GM12878 (cell line): ENCODE data around the gene OR4K14. TPM values are rescaled to one million over a fixed set of nuclear protein-coding genes. Genes with fewer than 3 reads are reported as not detected.

Experiments
- ATAC-seq: fragments of 200-7000 bp; cut with Tn5 transposase; 3 replicates; pipeline ENCODE4 v1.9.1; 2020; ENCODE audit warnings: mild to moderate bottlenecking, moderate library complexity
- BruUV-seq: library from RNA; stranded (reverse); fragments of 400-500 nt; replicated peaks from 2 replicates; lab custom pipeline; 2021; lab: Mats Ljungman, UMichigan
- CTCF ChIA-PET: fragments of 300-600 bp; sonication (Branson Sonifier 250); formaldehyde crosslinking; extraction: SDS; loops from one replicate; lab custom pipeline; 2021; ENCODE audit warnings: inconsistent platforms; lab: Yijun Ruan, JAX
- POLR2A ChIA-PET: fragments of 350-600 bp; formaldehyde crosslinking; extraction: SDS; loops from one replicate; lab custom pipeline; 2021; ENCODE audit warnings: inconsistent platforms; lab: Charles Lee
- RAD21 ChIA-PET: fragments of 300-600 bp; sonication (Branson Sonifier 250); formaldehyde crosslinking; loops from one replicate; lab custom pipeline; 2023; ENCODE audit warnings: antibody characterized with exemption; ENCODE audit not compliant: unreplicated experiment; lab: Charles Lee
- SMC1A ChIA-PET: fragments of 300-600 bp; sonication (Branson Sonifier 250); formaldehyde crosslinking; loops from one replicate; lab custom pipeline; 2023; ENCODE audit not compliant: unreplicated experiment, uncharacterized antibody; lab: Charles Lee
- DNase-seq: peaks from one replicate; pipeline ENCODE4 v3.0.0-alpha.2; 2011; ENCODE audit warnings: low read depth, low spot score
- FAIRE-seq: peaks from 3 replicates; lab custom pipeline; 2011; peaks lifted over from hg19 to GRCh38; lab: Jason Lieb, UNC
- H2AFZ ChIP-seq: 2 replicates; pipeline ENCODE4 v1.6.0; 2011; ENCODE audit warnings: low read depth, low read length, control low read depth; ENCODE audit not compliant: control insufficient read depth
- H3K27ac ChIP-seq: 2 replicates; pipeline ENCODE4 v1.5.1; 2011; ENCODE audit warnings: control low read depth; ENCODE audit not compliant: control insufficient read depth, insufficient read depth
- H3K27me3 ChIP-seq, 2 experiments: replicated peaks in 1 of 2; 2 replicates each; pipeline versions ENCODE4 v1.6.0 to v1.6.1; 2011; ENCODE audit warnings: low read length in 1 of 2; ENCODE audit not compliant: control insufficient read depth in 2 of 2, insufficient read depth in 2 of 2
- H3K36me3 ChIP-seq, 2 experiments: 2 replicates each; pipeline ENCODE4 v1.5.1; 2011; ENCODE audit warnings: low read length in 1 of 2; ENCODE audit not compliant: control insufficient read depth in 2 of 2, insufficient read depth in 2 of 2
- H3K4me1 ChIP-seq: 2 replicates; pipeline ENCODE4 v1.6.1; 2011; ENCODE audit warnings: mild to moderate bottlenecking, low read length, moderate library complexity, mixed read lengths; ENCODE audit not compliant: control insufficient read depth, insufficient read depth
- H3K4me2 ChIP-seq: 2 replicates; pipeline ENCODE4 v1.6.0; 2011; ENCODE audit warnings: control low read depth; ENCODE audit not compliant: control insufficient read depth, insufficient read depth
- H3K4me3 ChIP-seq: fragments of 200-600 bp; sonication (generic); 2 replicates; pipeline ENCODE4 v1.5.1; 2016
- H3K79me2 ChIP-seq: 2 replicates; pipeline ENCODE4 v1.6.0; 2011; ENCODE audit warnings: low read length; ENCODE audit not compliant: control insufficient read depth, insufficient read depth
- H3K9ac ChIP-seq: 2 replicates; pipeline ENCODE4 v1.8.0; 2011; ENCODE audit warnings: low read length, control low read depth, mixed read lengths; ENCODE audit not compliant: control insufficient read depth, insufficient read depth
- H3K9me3 ChIP-seq: replicated peaks from 3 replicates; pipeline ENCODE4 v1.5.1; 2011; ENCODE audit warnings: mild to moderate bottlenecking, low read length; ENCODE audit not compliant: control insufficient read depth, insufficient read depth
- H4K20me1 ChIP-seq: 2 replicates; pipeline ENCODE4 v1.6.0; 2011; ENCODE audit not compliant: control insufficient read depth, insufficient read depth
- BACH1 ChIP-seq: fragments of 450-650 bp; IDR thresholded peaks from 2 replicates; pipeline ENCODE4 v1.6.1; 2017; ENCODE audit warnings: mild to moderate bottlenecking, borderline replicate concordance
- HDAC6 ChIP-seq: fragments of 200-600 bp; sonication (generic); IDR thresholded peaks from one replicate; pipeline ENCODE4 v1.8.0; 2017; ENCODE audit warnings: antibody characterized with exemption; ENCODE audit not compliant: unreplicated experiment
- HDGF ChIP-seq: fragments of 450-650 bp; IDR thresholded peaks from 2 replicates; pipeline ENCODE4 v1.6.1; 2016; ENCODE audit warnings: antibody characterized with exemption
- IKZF1 ChIP-seq: fragments of 450-650 bp; conservative IDR thresholded peaks from 2 replicates; pipeline ENCODE4 v1.6.1; 2017; ENCODE audit warnings: antibody characterized with exemption, mild to moderate bottlenecking
- IKZF2 ChIP-seq, 2 experiments: fragments of 450-650 bp; IDR thresholded peaks; 2 replicates each; pipeline ENCODE4 v1.6.1; 2017; ENCODE audit warnings: mild to moderate bottlenecking in 2 of 2, moderate library complexity in 2 of 2
- KDM1A ChIP-seq: fragments of 200-600 bp; sonication (generic); IDR thresholded peaks from 2 replicates; pipeline ENCODE4 v1.6.1; 2016; ENCODE audit warnings: borderline replicate concordance
- KLF5 ChIP-seq: fragments of 450-650 bp; IDR thresholded peaks from 2 replicates; pipeline ENCODE4 v1.6.1; 2014; ENCODE audit warnings: mild to moderate bottlenecking; ENCODE audit not compliant: partially characterized antibody
- NFXL1 ChIP-seq: fragments of 450-650 bp; IDR thresholded peaks from 2 replicates; pipeline ENCODE4 v1.6.1; 2017; ENCODE audit warnings: antibody characterized with exemption, mild to moderate bottlenecking, borderline replicate concordance
- PBX3 ChIP-seq: IDR thresholded peaks from 2 replicates; pipeline ENCODE4 v1.6.1; 2011; ENCODE audit warnings: mild to moderate bottlenecking, low read depth, low read length, moderate library complexity; ENCODE audit not compliant: insufficient replicate concordance
- POLR2A ChIP-seq: IDR thresholded peaks from 2 replicates; pipeline ENCODE4 v1.6.1; 2011; ENCODE audit warnings: low read depth, mild to moderate bottlenecking, low read length
- STAT1 ChIP-seq: fragments of 450-650 bp; conservative IDR thresholded peaks from 2 replicates; pipeline ENCODE4 v1.6.1; 2014; ENCODE audit warnings: antibody characterized with exemption, mild to moderate bottlenecking
- TARDBP ChIP-seq: IDR thresholded peaks from 2 replicates; pipeline ENCODE4 v1.6.1; 2016; ENCODE audit warnings: borderline replicate concordance
- WRNIP1 ChIP-seq: IDR thresholded peaks from 2 replicates; pipeline ENCODE4 v1.6.1; 2011; ENCODE audit warnings: low read depth, low read length, improper control_type of control experiment, borderline replicate concordance
- ZNF384 ChIP-seq: IDR thresholded peaks from 2 replicates; pipeline ENCODE4 v1.6.1; 2012; ENCODE audit warnings: low read depth, mild to moderate bottlenecking, low read length, improper control_type of control experiment, borderline replicate concordance
- WGBS: methylation state at CpG from one replicate; pipeline ENCODE4 v1.1.6; 2016; ENCODE audit warnings: low lambda C conversion rate; ENCODE audit not compliant: insufficient replicate concordance, insufficient coverage; ENCODE audit errors: missing lambda C conversion rate; 5-methylcytosine and 5-hydroxymethylcytosine counted together
- in situ Hi-C: fragments of 300-500 bp; cut with MboI; formaldehyde crosslinking; loops from 9 replicates; pipeline ENCODE4 v1.14.3; 2018; ENCODE audit warnings: mixed read lengths
- intact Hi-C: fragments of 100-400 bp; cut with micrococcal nuclease; formaldehyde crosslinking; loops from one replicate; pipeline ENCODE4 v1.14.2; 2022; ENCODE audit not compliant: unreplicated experiment
- polyA plus RNA-seq, 11 experiments: library from polyadenylated mRNA; depleted of rRNA in 4 of 11; unstranded in 6 of 11; stranded (reverse) in 5 of 11; fragments of >200 nt; fragmentation: Nextera tagmentation in 4 of 11; fragmentation: Illumina TruSeq in 1 of 11; extraction: Ambion mirVana in 4 of 11; extraction: Trizol in 1 of 11; gene quantifications; 1 replicate in 1 of 11; 2 replicates in 10 of 11; pipeline versions ENCODE4 v1.2.1 to v1.2.3, GENCODE V29; 2011 to 2016; ENCODE audit warnings: inconsistent platforms in 2 of 11, missing spikeins in 2 of 11, low read depth in 1 of 11
- total RNA-seq, 4 experiments: library from RNA; depleted of rRNA in 3 of 4; stranded (reverse); fragments of >200 nt in 3 of 4; fragmentation: Illumina TruSeq in 1 of 4; extraction: Trizol in 1 of 4; gene quantifications; 2 replicates each; pipeline versions ENCODE4 v1.2.1 to v1.2.3, GENCODE V29; 2013 to 2021
- TF ChIP-seq, protein P1 (sequence below): fragments of 450-650 bp; IDR thresholded peaks from 2 replicates; pipeline ENCODE4 v1.6.1; 2017; ENCODE audit warnings: mild to moderate bottlenecking

Gene OR4K14
- total and polyA plus RNA-seq, 10 of the 15 experiments (the other 5 are each of a cell fraction or from before 2014, with no cell fraction given): not detected

DNA sequence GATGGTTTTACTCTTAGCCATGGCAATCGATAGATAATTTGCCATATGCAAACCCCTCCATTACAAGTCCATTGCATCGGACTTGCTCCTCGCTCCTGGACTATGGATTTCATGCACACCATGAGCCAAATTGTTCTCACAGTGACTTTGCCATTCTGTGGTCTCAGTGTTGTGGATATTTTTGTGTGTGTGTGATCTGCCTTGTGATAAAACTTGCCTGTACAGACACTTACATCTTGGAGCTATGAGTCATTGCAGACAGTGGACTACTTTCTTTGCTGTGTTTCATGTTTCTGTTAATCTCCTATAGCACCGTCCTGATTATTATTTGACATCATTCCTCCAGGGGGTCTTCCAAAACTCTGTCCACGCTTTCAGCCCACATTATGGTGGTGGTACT, 25.1 kb upstream of the OR4K14 start:
- intact Hi-C loops: no loop called here

DNA sequence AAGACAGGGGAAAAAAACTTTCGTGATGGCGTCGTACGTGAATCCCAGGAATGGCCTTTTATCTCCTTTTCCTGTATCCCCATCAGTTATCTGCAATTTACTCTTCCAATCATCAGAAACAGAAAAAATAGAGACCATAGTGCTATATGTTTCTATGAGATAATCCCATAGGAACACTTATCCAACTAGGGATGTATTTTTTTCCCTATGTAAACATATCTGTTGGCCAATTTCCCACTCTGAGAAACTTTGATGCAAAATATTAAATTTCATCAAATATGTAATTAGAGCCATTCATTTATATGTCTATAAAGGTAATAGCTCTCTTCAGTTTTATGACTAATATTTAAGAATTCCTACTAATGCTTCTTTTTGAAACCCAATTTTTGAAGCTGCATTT, 16.8 kb upstream of the OR4K14 start, which contains the start of gene OR4K13:
OR4K13 (minus strand) TSS at position 101 of the 400 bp plus-strand sequence. CDS start 1,280 bp downstream, outside the sequence.
- H3K9me3 ChIP-seq: no peaks in the 10 kb centered on the region
- H3K9ac ChIP-seq: no peak within 1 kb of the TSS
- SMC1A ChIA-PET: no interaction called here
- H3K4me3 ChIP-seq: no peak within 1 kb of the TSS
- no peaks in the 10 kb centered on the region for H3K4me1 ChIP-seq
- no TSS peak for BruUV-seq
- FAIRE-seq (no peak), DNase-seq (no peak), ATAC-seq (no peak)
- H3K27ac ChIP-seq: no peak within 1 kb of the TSS
- TF ChIP-seq TARDBP (no peak), PBX3 (no peak), IKZF2 (IDR thresholded peaks at IDR 0.05) (no peak), ZNF384 (no peak), NFXL1 (no peak), BACH1 (no peak), HDGF (no peak), STAT1 (no peak), KDM1A (no peak), WRNIP1 (no peak), POLR2A (no peak)
- TF ChIP-seq, protein P1, sequence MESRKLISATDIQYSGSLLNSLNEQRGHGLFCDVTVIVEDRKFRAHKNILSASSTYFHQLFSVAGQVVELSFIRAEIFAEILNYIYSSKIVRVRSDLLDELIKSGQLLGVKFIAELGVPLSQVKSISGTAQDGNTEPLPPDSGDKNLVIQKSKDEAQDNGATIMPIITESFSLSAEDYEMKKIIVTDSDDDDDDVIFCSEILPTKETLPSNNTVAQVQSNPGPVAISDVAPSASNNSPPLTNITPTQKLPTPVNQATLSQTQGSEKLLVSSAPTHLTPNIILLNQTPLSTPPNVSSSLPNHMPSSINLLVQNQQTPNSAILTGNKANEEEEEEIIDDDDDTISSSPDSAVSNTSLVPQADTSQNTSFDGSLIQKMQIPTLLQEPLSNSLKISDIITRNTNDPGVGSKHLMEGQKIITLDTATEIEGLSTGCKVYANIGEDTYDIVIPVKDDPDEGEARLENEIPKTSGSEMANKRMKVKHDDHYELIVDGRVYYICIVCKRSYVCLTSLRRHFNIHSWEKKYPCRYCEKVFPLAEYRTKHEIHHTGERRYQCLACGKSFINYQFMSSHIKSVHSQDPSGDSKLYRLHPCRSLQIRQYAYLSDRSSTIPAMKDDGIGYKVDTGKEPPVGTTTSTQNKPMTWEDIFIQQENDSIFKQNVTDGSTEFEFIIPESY: no peak
- H3K27me3 ChIP-seq: no peaks in the 10 kb centered on the region
- POLR2A ChIA-PET: no interaction called here
- no peaks in the 10 kb centered on the region for H3K36me3 ChIP-seq
- CTCF ChIA-PET: no interaction called here
- H4K20me1 ChIP-seq: no peaks in the 10 kb centered on the region
- intact Hi-C loops: no loop called here
- RAD21 ChIA-PET: no interaction called here
- WGBS: 91% methylated on average over 4 of the region's 4 CpGs
- no peak within 1 kb of the TSS for H2AFZ ChIP-seq
- no peak within 1 kb of the TSS for H3K4me2 ChIP-seq
- in situ Hi-C loops: no loop called here
- no peaks in the 10 kb centered on the region for H3K79me2 ChIP-seq

More for the DNA sequence above, 25.1 kb upstream of the OR4K14 start:
- WGBS: 59% methylated on average over 5 of the region's 5 CpGs
- ChIA-PET CTCF (no interaction called here), SMC1A (no interaction called here), RAD21 (no interaction called here), POLR2A (no interaction called here)
- Histone ChIP-seq H3K36me3 (no peaks in the 10 kb centered on the region), H3K4me1 (no peaks in the 10 kb centered on the region), H3K27me3 (no peaks in the 10 kb centered on the region), H3K9me3 (no peaks in the 10 kb centered on the region), H3K4me2 (no peak overlapping the region), H3K27ac (no peak overlapping the region), H4K20me1 (no peaks in the 10 kb centered on the region), H3K4me3 (no peak overlapping the region), H3K9ac (no peak overlapping the region), H2AFZ (no peak overlapping the region), H3K79me2 (no peaks in the 10 kb centered on the region)
- no TSS peak for BruUV-seq
- no peak for DNase-seq
- TF ChIP-seq KLF5 (no peak), IKZF1 (no peak), HDAC6 (no peak)
- no peak for ATAC-seq
- in situ Hi-C loops: no loop called here
- no peak for FAIRE-seq
